Activated CD8-positive, alpha-beta memory T cell treated with anti-CD3 and anti-CD28 coated beads, Interleukin-2, amount 10 ng/mL, durations not matched to agents 7 days and 5 days (primary cell): ENCODE data around the gene PELI2. TPM values are rescaled to one million over a fixed set of nuclear protein-coding genes. Genes with fewer than 3 reads are reported as not detected.

Experiments
- ATAC-seq: fragments of 150-1000 bp; cut with Tn5 transposase; one replicate; pipeline ENCODE4 v1.10.0; 2021; ENCODE audit warnings: moderate library complexity
- CTCF ChIA-PET: fragments of 350-600 bp; sonication (Branson Sonifier 250); formaldehyde crosslinking; loops from one replicate; lab custom pipeline; 2021; ENCODE audit warnings: antibody characterized with exemption; lab: Charles Lee
- DNase-seq: peaks from one replicate; pipeline ENCODE4 v3.0.0-alpha.2; 2020
- H3K27ac Mint-ChIP-seq: one replicate; pipeline ENCODE4 v1.8.0; 2021; ENCODE audit warnings: mild to moderate bottlenecking, mixed read lengths
- H3K27me3 Mint-ChIP-seq: one replicate; pipeline ENCODE4 v1.8.0; 2021; ENCODE audit warnings: mixed read lengths
- H3K36me3 Mint-ChIP-seq: one replicate; pipeline ENCODE4 v1.8.0; 2021; ENCODE audit warnings: mild to moderate bottlenecking, mixed read lengths
- H3K4me1 Mint-ChIP-seq: one replicate; pipeline ENCODE4 v1.8.0; 2021; ENCODE audit warnings: mixed read lengths
- H3K4me3 Mint-ChIP-seq: one replicate; pipeline ENCODE4 v1.8.0; 2021; ENCODE audit warnings: mild to moderate bottlenecking, moderate library complexity, mixed read lengths
- H3K9me3 Mint-ChIP-seq: one replicate; pipeline ENCODE4 v1.8.0; 2022; ENCODE audit warnings: low read depth, mixed read lengths
- total RNA-seq, 2 experiments: library from RNA; stranded (reverse); gene quantifications; one replicate each; pipeline ENCODE4 v1.2.3, GENCODE V29; 2021

PELI2 gene
- total RNA-seq, 2 experiments from 2014 or later, result 1.1 to 1.2 TPM

DNA sequence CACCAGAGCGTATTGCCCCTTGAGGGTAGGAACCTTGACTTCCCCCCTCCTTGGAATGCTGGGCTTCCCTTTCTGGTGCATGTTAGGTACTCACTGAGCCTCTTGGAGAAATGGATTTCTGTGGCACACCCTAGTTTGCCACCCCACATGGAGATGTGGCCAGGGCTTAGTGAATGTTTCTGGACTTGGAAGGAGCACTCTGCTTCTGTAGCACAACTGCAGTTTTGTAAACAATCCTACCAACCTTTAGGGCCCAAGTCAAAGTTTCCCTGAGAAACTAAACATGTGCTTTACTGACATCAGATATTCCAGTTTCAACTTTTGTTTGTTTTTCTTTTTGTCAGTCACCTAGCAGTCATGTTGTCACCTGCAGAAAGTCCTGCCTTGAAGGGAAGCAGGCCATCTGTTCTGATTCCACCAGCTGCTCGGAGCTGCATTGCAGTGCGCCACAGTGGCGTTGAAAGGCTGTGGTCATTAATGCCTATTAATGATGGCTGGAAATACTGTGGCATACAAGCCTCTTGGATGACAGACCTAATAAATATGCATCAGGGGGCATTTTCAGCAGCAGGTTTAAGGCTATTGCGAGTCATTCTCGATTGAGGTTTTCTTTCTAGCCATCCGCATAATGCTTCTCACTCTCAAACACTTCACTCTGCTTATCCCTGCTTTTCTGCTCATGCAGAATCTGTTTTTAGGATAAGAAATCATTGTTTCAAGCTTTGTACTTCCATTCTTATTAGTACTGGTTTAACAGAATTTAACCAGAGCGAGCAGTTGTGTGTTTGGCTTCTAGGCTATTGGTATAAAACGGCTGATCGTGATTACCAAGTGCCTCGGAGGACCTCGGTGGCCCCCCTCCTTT is 7.8 kb downstream of the PELI2 start:
- ATAC-seq (no peak), DNase-seq (no peak)
- H3K4me1 Mint-ChIP-seq, result peaks cover 6% of the 10 kb centered on the region
- H3K27me3 Mint-ChIP-seq, result peaks cover 17% of the 10 kb centered on the region
- no peak overlapping the region for H3K4me3 Mint-ChIP-seq
- no peaks in the 10 kb centered on the region for H3K36me3 Mint-ChIP-seq
- no peak overlapping the region for H3K27ac Mint-ChIP-seq
- H3K9me3 Mint-ChIP-seq, result no peaks in the 10 kb centered on the region
- CTCF ChIA-PET, result no interaction called here

GRCh38 chr14:56126637-56126913 is 8.4 kb downstream of the PELI2 start:
- ATAC-seq (no peak), DNase-seq (no peak)
- Mint-ChIP-seq H3K9me3 (no peaks in the 10 kb centered on the region), H3K36me3 (no peaks in the 10 kb centered on the region), H3K27me3 (peaks cover 11% of the 10 kb centered on the region), H3K4me1 (peaks cover 7% of the 10 kb centered on the region), H3K27ac (no peak overlapping the region), H3K4me3 (no peak overlapping the region)
- CTCF ChIA-PET, result no interaction called here

DNA sequence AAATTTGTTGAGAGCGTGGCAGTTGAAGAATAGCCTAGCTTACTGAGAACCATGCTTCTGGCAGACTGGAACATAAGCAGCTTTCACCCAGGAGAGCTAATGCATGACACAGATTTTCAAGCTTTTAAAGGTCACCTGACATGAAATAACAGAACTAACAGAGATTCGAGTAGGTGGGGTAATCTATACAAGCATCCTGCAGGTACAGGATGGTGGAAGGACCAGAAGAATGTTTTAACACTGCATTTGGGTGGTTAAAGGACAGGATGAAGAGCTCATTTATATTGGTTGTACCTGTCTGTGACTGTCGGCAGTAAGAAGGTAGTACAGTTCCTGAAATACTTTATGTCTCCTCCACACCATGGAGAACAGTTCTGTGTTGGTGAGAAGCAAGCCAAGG is 8.9 kb downstream of the PELI2 start:
- ATAC-seq (no peak), DNase-seq (no peak)
- peaks cover 8% of the 10 kb centered on the region for H3K4me1 Mint-ChIP-seq
- CTCF ChIA-PET, result no interaction called here
- no peaks in the 10 kb centered on the region for H3K36me3 Mint-ChIP-seq
- no peak overlapping the region for H3K27ac Mint-ChIP-seq
- H3K27me3 Mint-ChIP-seq, result peaks cover 7% of the 10 kb centered on the region
- no peak overlapping the region for H3K4me3 Mint-ChIP-seq
- no peaks in the 10 kb centered on the region for H3K9me3 Mint-ChIP-seq

DNA sequence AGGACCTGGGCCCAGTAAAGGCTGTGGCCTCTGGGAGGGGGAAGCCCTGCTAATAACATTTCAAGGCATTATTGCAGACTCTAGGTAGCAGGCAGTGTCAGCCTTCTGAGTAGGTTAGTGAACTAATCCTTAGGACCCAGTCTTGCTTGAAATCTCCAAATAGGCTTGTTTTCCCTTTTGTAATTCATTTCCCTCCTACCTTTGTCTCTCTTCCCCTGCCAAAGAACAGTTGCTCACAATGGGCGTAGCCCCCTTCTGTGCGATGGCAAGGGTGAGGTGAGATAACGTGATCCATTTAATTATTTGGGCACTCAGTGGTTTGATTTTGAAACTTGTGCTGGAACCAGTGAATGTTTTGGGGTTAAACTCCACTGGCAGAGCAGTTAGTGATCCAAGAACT is 10.9 kb downstream of the PELI2 start:
- Mint-ChIP-seq H3K9me3 (no peaks in the 10 kb centered on the region), H3K27me3 (no peaks in the 10 kb centered on the region), H3K4me1 (peaks cover 5% of the 10 kb centered on the region), H3K4me3 (no peak overlapping the region), H3K27ac (no peak overlapping the region), H3K36me3 (no peaks in the 10 kb centered on the region)
- CTCF ChIA-PET, result no interaction called here
- ATAC-seq, result no peak
- no peak for DNase-seq

- Mint-ChIP-seq H3K36me3 (no peaks in the 10 kb centered on the region), H3K27me3 (no peaks in the 10 kb centered on the region), H3K9me3 (no peaks in the 10 kb centered on the region), H3K27ac (no peak overlapping the region), H3K4me3 (no peak overlapping the region), H3K4me1 (peaks cover 5% of the 10 kb centered on the region)
- DNase-seq (no peak), ATAC-seq (no peak)
- CTCF ChIA-PET, result no interaction called here
Measured at GRCh38 chr14:56129933-56130332, 11.7 kb downstream of the PELI2 start.

DNA sequence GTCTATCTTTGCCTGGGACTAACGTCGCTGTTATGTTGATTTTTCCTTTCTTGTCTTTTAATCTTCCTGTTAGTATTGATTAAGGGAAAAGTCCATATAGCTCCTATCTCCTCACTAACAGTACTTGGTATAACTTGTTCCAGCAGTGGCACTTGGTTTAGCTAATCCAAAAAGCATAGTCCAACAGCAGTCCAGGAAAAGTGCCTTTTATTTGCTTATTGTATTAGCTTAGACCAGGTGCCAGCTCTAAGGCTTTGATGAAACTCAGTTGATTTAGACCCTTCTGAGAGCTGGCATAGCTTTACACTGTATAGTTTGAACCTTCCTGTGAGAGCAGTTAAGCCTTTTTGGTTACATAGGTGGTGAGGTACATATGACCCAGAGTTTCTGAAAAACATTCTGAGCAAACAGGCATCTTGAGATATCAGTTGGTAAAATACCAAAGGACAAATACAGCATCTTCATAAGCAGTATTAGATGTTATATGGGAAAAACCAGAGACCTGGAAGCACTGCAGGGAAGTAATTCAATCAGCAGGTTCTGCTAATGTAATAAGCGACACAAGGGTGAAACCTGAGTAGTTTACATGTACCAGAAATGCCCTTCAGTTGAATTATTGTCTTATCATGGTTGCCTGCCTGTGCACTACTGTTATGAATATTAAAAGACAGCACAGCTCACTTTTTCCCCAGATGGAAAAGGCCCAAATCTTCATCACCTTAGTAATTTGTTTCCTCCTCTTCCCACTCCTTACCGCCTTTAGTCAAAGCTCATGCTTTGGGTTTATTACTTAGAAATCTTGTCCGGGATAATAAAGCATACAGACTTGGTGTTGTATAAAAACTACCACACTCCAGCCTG is 13.0 kb downstream of the PELI2 start:
- Mint-ChIP-seq H3K36me3 (no peaks in the 10 kb centered on the region), H3K27ac (no peak overlapping the region), H3K4me3 (no peak overlapping the region), H3K4me1 (peaks cover 5% of the 10 kb centered on the region), H3K27me3 (no peaks in the 10 kb centered on the region), H3K9me3 (no peaks in the 10 kb centered on the region)
- ATAC-seq, result no peak
- DNase-seq, result no peak
- CTCF ChIA-PET, result no interaction called here

DNA sequence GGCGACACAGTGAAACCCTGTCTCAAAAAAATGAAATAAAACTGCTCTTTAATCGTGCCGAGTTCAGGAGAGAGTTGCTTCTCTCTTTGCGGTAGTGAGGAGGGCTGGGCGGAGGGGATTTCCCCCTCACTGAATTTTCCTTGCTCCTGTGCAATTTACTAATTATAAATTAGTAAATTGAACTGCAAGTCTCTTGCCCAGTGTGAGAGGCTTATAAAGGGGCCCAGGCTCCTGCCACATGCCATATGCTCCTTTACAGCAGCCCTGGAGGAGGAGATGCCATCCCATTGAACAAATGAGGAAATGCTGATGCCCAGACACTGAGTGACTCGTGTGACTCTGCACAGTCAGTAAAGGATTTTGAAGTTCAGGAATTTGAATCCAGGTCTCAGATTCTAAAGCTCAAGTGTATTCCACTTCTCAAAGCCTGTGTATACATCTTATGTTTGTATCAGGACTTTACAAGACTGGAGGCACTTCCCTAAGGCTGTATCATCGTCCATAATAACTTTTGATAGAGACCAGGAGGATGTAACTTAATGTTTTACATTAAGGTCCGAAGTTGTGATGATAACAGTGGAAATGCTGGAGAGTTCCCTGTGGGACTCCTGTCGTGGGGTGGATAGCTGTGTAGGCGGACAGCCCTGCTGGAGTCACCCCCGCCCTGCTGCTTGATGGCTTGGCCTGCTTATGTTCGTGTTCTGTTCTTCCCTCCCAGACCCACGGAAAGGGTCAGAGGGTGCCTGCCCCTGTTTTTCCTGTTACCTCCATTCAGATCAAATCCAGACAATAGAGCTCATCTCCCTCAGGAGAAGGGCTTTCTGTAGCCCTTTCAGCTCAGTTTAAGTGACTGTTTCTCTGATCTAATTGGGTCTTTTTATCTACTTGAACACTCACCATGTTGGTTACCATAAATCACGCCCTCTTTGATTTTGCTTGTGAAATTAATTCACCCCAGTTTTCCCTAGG is 13.9 kb downstream of the PELI2 start:
- Mint-ChIP-seq H3K4me3 (no peak overlapping the region), H3K27me3 (peaks cover 5% of the 10 kb centered on the region), H3K4me1 (peaks cover 5% of the 10 kb centered on the region), H3K9me3 (no peaks in the 10 kb centered on the region), H3K36me3 (no peaks in the 10 kb centered on the region), H3K27ac (no peak overlapping the region)
- DNase-seq, result no peak
- CTCF ChIA-PET, result no interaction called here
- ATAC-seq, result no peak

- H3K4me1 Mint-ChIP-seq, result peaks cover 5% of the 10 kb centered on the region
- CTCF ChIA-PET, result no interaction called here
- H3K27me3 Mint-ChIP-seq, result peaks cover 10% of the 10 kb centered on the region
- DNase-seq (no peak), ATAC-seq (no peak)
- H3K4me3 Mint-ChIP-seq, result no peak overlapping the region
- no peaks in the 10 kb centered on the region for H3K9me3 Mint-ChIP-seq
- H3K36me3 Mint-ChIP-seq, result no peaks in the 10 kb centered on the region
- no peak overlapping the region for H3K27ac Mint-ChIP-seq
Measured at GRCh38 chr14:56133547-56133946, 15.3 kb downstream of the PELI2 start.

- no peak overlapping the region for H3K27ac Mint-ChIP-seq
- CTCF ChIA-PET, result no interaction called here
- H3K4me3 Mint-ChIP-seq, result no peak overlapping the region
- H3K36me3 Mint-ChIP-seq, result no peaks in the 10 kb centered on the region
- DNase-seq (no peak), ATAC-seq (no peak)
- H3K4me1 Mint-ChIP-seq, result peaks cover 4% of the 10 kb centered on the region
- H3K9me3 Mint-ChIP-seq, result no peaks in the 10 kb centered on the region
- peaks cover 12% of the 10 kb centered on the region for H3K27me3 Mint-ChIP-seq
Measured at GRCh38 chr14:56135001-56135400, 16.8 kb downstream of the PELI2 start.

GRCh38 chr14:56135668-56136067 is 17.5 kb downstream of the PELI2 start:
- no peak overlapping the region for H3K27ac Mint-ChIP-seq

GRCh38 chr14:56136571-56137452 is 18.6 kb downstream of the PELI2 start:
- H3K36me3 Mint-ChIP-seq, result no peaks in the 10 kb centered on the region
- no peak overlapping the region for H3K4me3 Mint-ChIP-seq
- no peak for DNase-seq
- H3K27me3 Mint-ChIP-seq, result peaks cover 12% of the 10 kb centered on the region
- no peaks in the 10 kb centered on the region for H3K4me1 Mint-ChIP-seq
- ATAC-seq, result no peak
- no peak overlapping the region for H3K27ac Mint-ChIP-seq
- CTCF ChIA-PET, result no interaction called here
- H3K9me3 Mint-ChIP-seq, result no peaks in the 10 kb centered on the region

More at GRCh38 chr14:56135668-56136067, 17.5 kb downstream of the PELI2 start:
- CTCF ChIA-PET, result no interaction called here
- Mint-ChIP-seq H3K27me3 (peaks cover 12% of the 10 kb centered on the region), H3K4me3 (no peak overlapping the region), H3K4me1 (peaks cover 2% of the 10 kb centered on the region), H3K36me3 (no peaks in the 10 kb centered on the region), H3K9me3 (no peaks in the 10 kb centered on the region)
- ATAC-seq (no peak), DNase-seq (no peak)

GRCh38 chr14:56137453-56137807 is 19.2 kb downstream of the PELI2 start:
- Mint-ChIP-seq H3K27ac (no peak overlapping the region), H3K27me3 (peaks cover 12% of the 10 kb centered on the region), H3K4me1 (no peaks in the 10 kb centered on the region), H3K9me3 (no peaks in the 10 kb centered on the region), H3K36me3 (no peaks in the 10 kb centered on the region), H3K4me3 (no peak overlapping the region)
- ATAC-seq, result no peak
- DNase-seq, result no peak
- CTCF ChIA-PET, result no interaction called here
